ACC112 (cell line): ENCODE measurements around the gene TRIP6.

Source experiments
- H2AFZ ChIP-seq: fragments of 200-600 bp; sonication (generic); one replicate; pipeline ENCODE4 v1.6.0; 2017; ENCODE audit warnings: antibody characterized with exemption, low read length; ENCODE audit not compliant: unreplicated experiment
- H3K27ac ChIP-seq: fragments of 200-600 bp; sonication (generic); 2 replicates; pipeline ENCODE4 v1.5.1; 2014; ENCODE audit warnings: low read depth, mild to moderate bottlenecking, antibody characterized with exemption, low read length, moderate library complexity
- H3K27me3 ChIP-seq: fragments of 200-600 bp; sonication (generic); 2 replicates; pipeline ENCODE4 v1.6.1; 2014; ENCODE audit warnings: mild to moderate bottlenecking, antibody characterized with exemption, low read length, moderate library complexity, mixed read lengths; ENCODE audit not compliant: insufficient read depth
- H3K36me3 ChIP-seq: fragments of 200-600 bp; sonication (generic); 2 replicates; pipeline ENCODE4 v1.6.1; 2016; ENCODE audit warnings: mild to moderate bottlenecking, antibody characterized with exemption, low read length, moderate library complexity, mixed read lengths; ENCODE audit not compliant: insufficient read depth
- H3K4me1 ChIP-seq: fragments of 200-600 bp; sonication (generic); one replicate; pipeline ENCODE4 v1.6.1; 2016; ENCODE audit warnings: low read length, mixed read lengths; ENCODE audit not compliant: insufficient read depth, unreplicated experiment, control insufficient read depth
- H3K4me3 ChIP-seq: fragments of 200-600 bp; sonication (generic); 2 replicates; pipeline ENCODE4 v1.5.1; 2014; ENCODE audit warnings: mild to moderate bottlenecking, low read depth, low read length
- H3K79me2 ChIP-seq: fragments of 200-600 bp; sonication (generic); one replicate; pipeline ENCODE4 v1.6.0; 2016; ENCODE audit warnings: low read length; ENCODE audit not compliant: control insufficient read depth, unreplicated experiment, insufficient read depth

TRIP6 gene

GRCh38 chr7:100874577-100875355 is 7.6 kb downstream of the TRIP6 start, which contains the start of gene SRRT:
SRRT (plus strand) TSS chr7:100875103; CDS start chr7:100875591, 488 bp downstream.
- peaks cover 24% of the 10 kb centered on the region for H3K4me1 ChIP-seq
- H2AFZ ChIP-seq, result peak within 1 kb of the TSS; percentile 76
- no peaks in the 10 kb centered on the region for H3K27me3 ChIP-seq
- peak within 1 kb of the TSS; percentile 84 for H3K27ac ChIP-seq
- H3K4me3 ChIP-seq, result peak within 1 kb of the TSS; percentile 93
- H3K79me2 ChIP-seq, result peaks cover 55% of the 10 kb centered on the region
- peaks cover 34% of the 10 kb centered on the region for H3K36me3 ChIP-seq

- H3K79me2 ChIP-seq, result peaks cover 60% of the 10 kb centered on the region
- H2AFZ ChIP-seq, result peak overlapping the region; percentile 76
- peak overlapping the region; percentile 93 for H3K4me3 ChIP-seq
- H3K4me1 ChIP-seq, result peaks cover 24% of the 10 kb centered on the region
- H3K27me3 ChIP-seq, result no peaks in the 10 kb centered on the region
- H3K27ac ChIP-seq, result peak overlapping the region; percentile 84
- peaks cover 37% of the 10 kb centered on the region for H3K36me3 ChIP-seq
Observed at GRCh38 chr7:100875356-100875751, 8.2 kb downstream of the TRIP6 start.

GRCh38 chr7:100878013-100878412 is 10.8 kb downstream of the TRIP6 start:
- H3K36me3 ChIP-seq, result peaks cover 46% of the 10 kb centered on the region
- H3K27ac ChIP-seq, result no peak overlapping the region
- no peaks in the 10 kb centered on the region for H3K27me3 ChIP-seq
- H3K4me3 ChIP-seq, result no peak overlapping the region
- peaks cover 81% of the 10 kb centered on the region for H3K79me2 ChIP-seq
- peaks cover 24% of the 10 kb centered on the region for H3K4me1 ChIP-seq
- no peak overlapping the region for H2AFZ ChIP-seq

GRCh38 chr7:100878685-100879084 is 11.5 kb downstream of the TRIP6 start:
- Histone ChIP-seq H3K4me1 (peaks cover 24% of the 10 kb centered on the region), H3K36me3 (peaks cover 51% of the 10 kb centered on the region)

GRCh38 chr7:100879685-100880261 is 12.6 kb downstream of the TRIP6 start:
- peaks cover 53% of the 10 kb centered on the region for H3K36me3 ChIP-seq
- H3K27me3 ChIP-seq, result no peaks in the 10 kb centered on the region
- H3K79me2 ChIP-seq, result peaks cover 80% of the 10 kb centered on the region
- H3K27ac ChIP-seq, result no peak overlapping the region
- no peak overlapping the region for H2AFZ ChIP-seq
- peaks cover 18% of the 10 kb centered on the region for H3K4me1 ChIP-seq
- no peak overlapping the region for H3K4me3 ChIP-seq

More at GRCh38 chr7:100878685-100879084, 11.5 kb downstream of the TRIP6 start:
- no peaks in the 10 kb centered on the region for H3K27me3 ChIP-seq
- peaks cover 82% of the 10 kb centered on the region for H3K79me2 ChIP-seq
- H3K4me3 ChIP-seq, result no peak overlapping the region
- no peak overlapping the region for H2AFZ ChIP-seq
- H3K27ac ChIP-seq, result no peak overlapping the region

- no peaks in the 10 kb centered on the region for H3K27me3 ChIP-seq
- H2AFZ ChIP-seq, result no peak overlapping the region
- H3K27ac ChIP-seq, result no peak overlapping the region
- peaks cover 18% of the 10 kb centered on the region for H3K4me1 ChIP-seq
- peaks cover 74% of the 10 kb centered on the region for H3K79me2 ChIP-seq
- no peak overlapping the region for H3K4me3 ChIP-seq
- peaks cover 56% of the 10 kb centered on the region for H3K36me3 ChIP-seq
Observed at GRCh38 chr7:100880645-100881044, 13.5 kb downstream of the TRIP6 start.

GRCh38 chr7:100881136-100881535 is 13.9 kb downstream of the TRIP6 start:
- peaks cover 73% of the 10 kb centered on the region for H3K79me2 ChIP-seq
- no peaks in the 10 kb centered on the region for H3K27me3 ChIP-seq
- H3K27ac ChIP-seq, result no peak overlapping the region
- H3K4me1 ChIP-seq, result peaks cover 18% of the 10 kb centered on the region
- H3K36me3 ChIP-seq, result peaks cover 61% of the 10 kb centered on the region
- H2AFZ ChIP-seq, result no peak overlapping the region
- H3K4me3 ChIP-seq, result no peak overlapping the region

GRCh38 chr7:100882201-100882600 is 15.0 kb downstream of the TRIP6 start:
- H3K79me2 ChIP-seq, result peaks cover 63% of the 10 kb centered on the region
- no peak overlapping the region for H3K4me3 ChIP-seq
- peaks cover 11% of the 10 kb centered on the region for H3K4me1 ChIP-seq
- no peaks in the 10 kb centered on the region for H3K27me3 ChIP-seq
- peaks cover 64% of the 10 kb centered on the region for H3K36me3 ChIP-seq
- no peak overlapping the region for H3K27ac ChIP-seq
- H2AFZ ChIP-seq, result no peak overlapping the region

GRCh38 chr7:100882785-100883526 is 15.8 kb downstream of the TRIP6 start:
- H3K27ac ChIP-seq, result no peak overlapping the region
- H3K27me3 ChIP-seq, result no peaks in the 10 kb centered on the region
- peaks cover 10% of the 10 kb centered on the region for H3K4me1 ChIP-seq
- peaks cover 57% of the 10 kb centered on the region for H3K79me2 ChIP-seq
- H3K4me3 ChIP-seq, result no peak overlapping the region
- no peak overlapping the region for H2AFZ ChIP-seq
- H3K36me3 ChIP-seq, result peaks cover 59% of the 10 kb centered on the region

- peaks cover 51% of the 10 kb centered on the region for H3K79me2 ChIP-seq
- H3K4me1 ChIP-seq, result peaks cover 12% of the 10 kb centered on the region
- H3K27me3 ChIP-seq, result no peaks in the 10 kb centered on the region
- no peak overlapping the region for H2AFZ ChIP-seq
- H3K4me3 ChIP-seq, result no peak overlapping the region
- peaks cover 48% of the 10 kb centered on the region; the same call in 1 of the 2 replicates for H3K36me3 ChIP-seq
- no peak overlapping the region for H3K27ac ChIP-seq
Observed at GRCh38 chr7:100884736-100885439, 17.7 kb downstream of the TRIP6 start.
